ENCODE measurements around the gene GTF2F1.
"Not testable (repeated sequence)": the region's sequence is repeated elsewhere in the genome, so short reads cannot be mapped to it uniquely, and the experiment has no call there.

Gene GTF2F1

DNA sequence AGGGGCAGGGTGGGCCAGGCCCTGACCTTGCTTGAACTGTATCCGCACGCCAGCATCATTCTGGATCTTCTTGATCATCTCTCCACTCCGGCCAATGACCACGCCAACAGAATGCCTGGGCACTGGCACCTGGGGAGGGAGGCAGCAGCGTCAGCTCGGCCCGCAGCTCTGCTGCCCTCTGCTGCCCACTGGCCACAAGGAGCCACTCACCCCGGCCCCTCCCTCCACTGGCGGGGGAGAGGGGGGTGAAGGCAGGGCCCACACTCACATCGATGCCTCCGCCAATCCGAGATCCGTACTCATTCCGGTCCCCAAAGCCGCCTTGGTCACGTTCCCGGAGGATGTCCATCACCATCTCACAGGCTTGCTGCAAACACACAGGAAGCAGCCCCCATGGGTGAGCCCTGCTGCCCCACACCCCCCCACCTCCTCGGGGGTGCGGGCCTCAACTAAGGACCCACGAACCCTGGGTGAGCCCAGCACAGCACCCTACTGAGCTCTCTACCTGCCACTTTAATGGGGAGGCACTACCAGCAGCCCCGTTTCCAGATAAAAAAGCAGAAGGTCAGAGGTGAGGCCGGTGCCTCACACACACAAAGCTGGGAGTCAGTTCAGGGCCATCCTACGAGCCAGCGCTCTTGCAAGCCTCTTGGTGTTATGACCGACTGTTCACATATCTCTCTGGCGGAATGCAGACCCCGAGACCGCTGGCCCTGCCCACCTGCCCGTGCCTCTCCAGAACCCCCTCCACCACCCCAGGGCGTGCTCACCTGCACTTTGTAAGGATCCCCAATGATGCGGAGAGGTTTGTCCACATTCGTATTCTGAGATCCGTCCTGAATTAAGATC, 25.0 kb upstream of the GTF2F1 start:
- no peak for DNase-seq

DNA sequence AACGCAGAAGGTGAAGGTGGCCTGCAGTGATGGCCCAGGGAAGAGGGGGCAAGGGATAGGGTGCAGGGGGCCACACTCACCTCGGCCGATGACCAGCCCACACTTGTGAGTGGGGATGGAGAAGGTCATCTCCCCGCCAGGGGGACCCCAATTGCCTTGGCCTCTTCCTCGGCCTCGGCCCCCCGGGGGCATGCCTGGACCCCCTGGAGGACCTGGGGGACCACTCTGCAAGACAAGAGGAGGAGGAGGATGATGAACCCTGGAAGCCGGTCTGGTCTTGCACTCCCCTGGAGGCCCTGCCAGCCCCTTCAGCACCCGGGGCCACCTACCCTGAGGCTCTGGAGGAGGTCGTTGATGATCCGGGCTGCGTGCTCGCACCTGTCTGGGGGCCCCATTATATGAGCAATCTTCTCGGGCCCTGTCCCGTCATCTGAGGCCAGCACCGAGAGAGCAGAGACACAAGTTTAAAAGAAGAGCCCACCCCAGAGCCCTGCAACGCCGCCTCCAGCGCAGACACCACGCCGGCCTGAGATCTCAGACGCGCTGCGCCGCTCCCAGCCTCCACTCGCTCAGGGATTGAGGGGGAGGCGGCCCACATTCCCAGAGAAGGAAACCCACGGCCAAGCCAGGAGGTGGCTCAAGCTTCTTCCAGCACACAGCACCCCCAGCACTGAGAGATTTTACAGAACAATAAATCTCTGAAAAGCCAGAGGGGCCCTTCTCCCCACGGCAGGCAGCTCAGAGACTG, 23.9 kb upstream of the GTF2F1 start:
- DNase-seq: no peak

DNA sequence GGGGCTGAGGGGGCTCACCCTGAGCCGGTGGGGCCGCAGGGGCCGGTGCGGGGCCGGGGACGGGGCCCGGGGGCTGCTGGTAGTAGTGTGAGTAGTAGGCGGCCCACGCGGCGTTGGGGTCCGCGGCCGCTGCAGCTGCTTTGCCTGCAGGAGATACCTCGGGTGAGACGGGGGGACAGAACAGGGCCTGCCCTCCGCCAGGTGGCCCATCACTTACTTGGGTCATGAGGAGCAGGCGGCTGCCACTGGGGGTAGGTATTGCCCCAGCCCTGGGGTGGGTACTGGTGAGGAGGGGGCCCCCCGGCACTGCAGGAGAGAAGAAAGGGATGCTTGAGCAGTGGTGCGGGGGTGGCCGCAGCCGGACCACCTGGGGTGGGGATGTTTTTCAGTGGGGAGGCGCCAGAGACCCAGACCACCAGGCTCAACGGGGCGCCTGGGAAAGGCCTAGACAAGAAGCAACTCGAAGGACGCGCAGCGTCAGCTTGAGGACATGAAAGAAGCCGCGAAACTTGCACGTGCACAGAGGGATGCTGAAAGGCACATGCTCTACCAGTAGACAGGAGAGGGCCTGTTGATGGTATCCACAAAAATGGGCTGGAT, 22.7 kb upstream of the GTF2F1 start:
- DNase-seq: no peak

DNA sequence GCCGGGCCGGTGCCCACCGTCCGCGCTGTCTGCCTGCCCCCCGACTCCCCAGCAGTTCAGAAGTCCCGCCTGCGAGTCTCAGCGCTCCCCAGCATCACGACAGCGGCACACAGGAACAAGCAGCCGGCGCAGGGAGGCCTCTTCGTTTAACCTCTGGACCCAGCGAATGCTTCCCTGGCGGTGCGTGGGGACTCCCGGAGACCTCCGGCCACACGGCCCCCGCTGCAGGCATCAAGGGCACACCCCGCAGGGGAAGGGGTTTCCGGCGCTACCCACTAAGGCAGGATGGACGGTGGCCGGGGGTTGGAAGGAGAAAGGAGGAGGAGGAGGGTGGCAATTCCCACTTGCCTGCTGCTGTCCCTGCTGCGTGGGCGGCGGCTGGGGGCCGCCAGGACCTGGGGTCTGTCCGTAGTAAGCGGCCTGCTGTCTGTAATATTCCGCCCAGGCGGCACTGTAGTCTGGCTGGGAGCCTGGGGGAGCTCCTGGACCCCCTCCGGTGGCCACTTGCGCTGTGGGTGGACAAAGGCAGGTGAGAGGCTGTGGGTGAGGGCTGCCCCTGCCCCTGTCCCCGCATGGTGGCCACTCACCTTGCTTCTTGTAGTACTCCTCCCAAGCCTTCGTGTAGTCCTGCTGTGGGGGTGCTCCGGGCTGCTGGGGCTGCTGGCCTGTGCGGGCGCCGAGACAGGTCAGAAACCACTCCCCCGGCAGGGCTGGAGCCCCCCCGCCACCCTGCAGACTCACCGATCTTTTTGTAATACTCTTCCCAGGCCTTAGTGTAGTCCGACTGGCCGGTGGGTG, 22.0 kb upstream of the GTF2F1 start:
- no peak for DNase-seq

DNA sequence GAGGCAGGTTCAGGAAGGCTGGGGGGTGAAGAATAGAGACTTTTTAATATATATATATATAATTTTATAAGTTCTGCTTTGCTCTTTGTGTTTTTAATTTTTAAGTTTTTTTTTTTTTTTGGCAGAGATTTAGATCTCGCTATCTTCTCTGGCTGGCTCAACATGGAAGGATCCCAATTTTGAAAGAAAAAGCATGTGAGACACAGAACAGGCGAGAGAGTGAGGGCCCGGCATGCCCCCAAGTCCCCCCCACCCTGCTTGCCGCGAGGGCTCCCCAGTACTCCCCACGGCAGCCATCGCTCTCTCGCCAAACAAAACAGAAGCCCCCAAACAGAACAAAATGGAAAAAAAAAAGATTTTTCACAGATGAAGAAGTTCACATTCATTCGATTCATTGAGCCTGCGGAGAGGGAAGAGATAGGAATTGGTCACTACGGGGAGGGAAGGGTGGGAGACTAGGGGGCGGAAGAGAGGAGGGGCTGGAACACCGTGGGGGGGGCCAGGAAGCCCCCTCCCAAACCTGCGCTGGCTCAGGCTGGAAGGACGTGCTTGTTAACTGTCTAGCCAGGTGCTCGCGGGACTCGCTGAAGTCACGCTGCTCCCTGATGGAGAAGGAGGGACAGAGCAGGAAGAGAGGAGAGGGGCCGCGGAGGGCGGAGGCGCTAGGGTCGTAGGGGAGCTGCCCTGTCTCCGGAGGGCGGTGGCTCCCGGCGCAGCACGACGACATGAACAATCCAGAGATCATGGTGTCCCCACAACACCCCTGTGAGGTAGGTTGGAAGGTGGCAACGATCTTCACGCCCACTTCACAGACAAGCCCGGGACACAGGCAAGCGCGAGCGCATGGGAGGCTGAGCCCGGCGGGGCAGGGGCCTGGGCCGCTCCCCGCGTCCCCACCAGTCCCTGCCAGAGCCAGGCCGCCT, 21.0 kb upstream of the GTF2F1 start:
- DNase-seq: no peak

DNA sequence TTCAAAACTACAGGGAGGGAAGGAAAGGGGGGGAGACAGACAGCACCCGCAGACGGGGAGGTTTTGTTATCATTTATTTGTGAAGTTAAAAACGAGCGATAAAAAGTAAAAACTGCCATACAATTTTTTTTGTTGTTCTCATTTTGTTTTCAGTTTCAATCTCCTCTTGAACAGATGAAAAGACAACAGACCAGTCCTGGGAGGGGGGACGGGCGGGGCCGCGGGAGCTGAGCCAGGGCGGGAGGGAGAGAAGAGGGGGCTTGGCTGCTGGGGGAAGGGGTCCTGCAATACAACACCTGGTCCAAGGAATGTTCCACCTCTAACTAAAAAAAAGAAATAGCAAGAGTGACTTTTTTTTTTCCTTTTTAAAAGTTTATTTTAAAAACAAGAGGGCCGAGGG, 20.3 kb upstream of the GTF2F1 start:
- DNase-seq: no peak

DNA sequence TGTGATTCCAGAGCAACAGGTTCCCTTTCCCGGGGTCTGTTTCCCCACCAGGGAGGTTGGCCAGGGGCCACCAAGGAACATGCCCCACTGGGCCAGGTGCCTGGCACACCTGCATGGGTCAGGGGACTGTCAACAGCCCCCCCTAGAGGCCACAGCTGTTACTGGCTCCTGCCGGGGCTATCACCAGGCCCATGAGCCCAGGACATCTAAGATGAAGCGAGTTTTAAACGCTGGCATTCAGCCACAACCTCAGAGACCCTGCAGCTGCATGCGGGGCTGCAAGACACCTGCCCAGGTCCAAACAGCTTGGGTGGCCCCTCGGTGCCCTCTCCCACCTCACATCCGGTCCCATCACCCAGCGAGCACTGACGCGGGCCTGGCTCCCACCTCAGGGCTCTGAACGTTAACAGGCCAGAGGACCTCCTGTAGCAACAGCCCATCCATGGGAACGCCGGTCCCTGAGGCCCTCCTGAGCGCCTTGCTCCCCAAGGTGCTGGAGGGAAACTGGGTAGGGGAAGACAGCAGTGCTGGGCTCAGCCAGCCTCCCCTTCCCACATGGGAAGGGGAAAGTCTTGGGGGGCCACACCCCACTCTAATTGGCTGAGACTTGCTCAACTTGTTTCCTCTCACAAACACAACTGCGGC, 19.6 kb upstream of the GTF2F1 start:
- DNase-seq: no peak

DNA sequence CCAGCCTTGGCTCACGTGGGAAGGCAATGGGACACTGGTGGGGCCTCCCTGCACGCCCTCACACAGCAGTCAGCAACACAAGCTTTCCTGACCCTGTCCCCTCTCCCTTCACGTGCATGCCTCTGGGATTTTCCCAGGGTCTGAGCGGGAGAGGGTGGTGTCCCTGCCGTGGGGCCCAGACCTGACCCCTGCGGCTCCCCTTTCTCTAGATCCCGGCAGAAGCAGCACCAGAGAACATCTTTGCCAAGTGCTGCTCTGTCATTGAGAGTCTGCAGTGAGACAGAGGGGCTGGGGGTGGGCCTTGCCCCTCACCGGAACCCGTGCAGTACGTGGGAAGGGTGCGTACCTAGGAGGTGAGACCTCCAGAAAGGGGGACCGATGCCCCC, 19.1 kb upstream of the GTF2F1 start:
- no peak for DNase-seq

DNA sequence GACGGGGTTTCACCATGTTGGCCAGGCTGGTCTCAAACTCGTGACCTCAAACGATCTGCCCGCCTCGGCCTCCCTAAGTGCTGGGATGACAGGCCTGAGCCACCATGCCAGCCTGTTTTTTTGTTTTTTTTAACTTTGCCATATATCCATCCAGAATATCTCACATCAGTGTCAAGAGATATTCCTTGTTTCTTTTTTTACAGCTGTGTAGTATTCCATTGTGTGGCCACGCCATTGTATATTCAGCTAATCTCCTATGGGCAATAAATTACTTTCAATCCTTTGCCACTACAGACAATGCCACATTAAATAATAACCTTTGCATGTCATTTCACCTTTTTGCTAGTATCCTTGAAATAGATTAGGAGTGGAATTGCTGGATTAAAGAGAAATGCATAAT, 16.4 kb upstream of the GTF2F1 start:
- no peak for DNase-seq

DNA sequence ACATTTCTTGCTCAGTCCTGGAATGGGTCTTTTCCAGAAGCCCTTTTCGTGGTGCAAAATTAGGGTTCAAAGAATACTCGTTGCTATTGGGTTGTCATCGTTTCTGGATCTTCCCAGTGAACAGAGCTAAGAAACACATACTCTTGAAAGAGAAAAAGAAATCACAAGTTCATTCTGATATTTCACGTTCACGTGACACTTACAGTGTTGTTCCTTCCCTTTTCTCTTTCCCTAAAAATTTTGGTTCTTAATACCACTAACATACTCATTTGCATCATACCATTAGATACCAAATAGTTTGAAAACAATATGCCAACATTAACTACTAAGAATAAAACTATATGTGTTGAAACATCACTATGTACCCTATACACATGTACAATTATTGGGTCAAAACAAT, 13.4 kb upstream of the GTF2F1 start:
- no peak for DNase-seq

DNA sequence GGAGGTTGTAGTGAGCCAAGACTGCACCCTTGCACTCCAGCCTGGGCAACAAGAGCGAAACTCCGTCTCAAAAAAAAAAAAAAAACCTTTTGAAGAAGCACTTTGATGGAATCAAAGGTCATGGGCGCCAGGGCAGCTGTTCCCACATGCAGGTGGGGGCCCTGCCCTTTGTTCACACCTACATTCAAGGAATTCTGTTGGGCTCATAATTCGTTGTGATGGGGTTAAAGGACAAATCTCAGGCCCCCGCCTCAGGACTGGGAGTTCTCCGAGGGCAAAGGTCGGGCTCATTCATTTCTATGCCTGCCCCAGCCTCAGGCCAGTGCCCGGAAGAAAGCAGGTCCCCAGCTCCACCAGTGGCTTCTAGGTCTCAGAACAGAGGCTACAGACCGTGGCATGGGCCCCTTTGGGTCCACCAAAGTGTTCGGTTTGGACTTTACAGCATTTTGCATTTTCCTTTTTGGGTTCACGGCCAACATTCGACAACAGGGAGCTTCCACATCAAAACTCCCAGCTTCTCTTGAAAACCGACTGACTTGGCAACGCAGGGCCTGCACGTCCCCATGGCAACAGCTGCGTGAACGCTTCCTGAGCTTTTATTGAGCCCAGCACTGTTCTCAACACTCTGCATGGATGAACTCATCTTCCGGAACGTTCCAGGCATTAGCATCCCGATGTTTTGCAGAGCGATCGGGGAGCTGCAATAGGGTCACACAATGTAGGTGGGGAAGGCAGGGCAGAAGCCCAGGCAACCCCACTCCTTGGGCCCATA, 10.1 kb upstream of the GTF2F1 start:
- peak; percentile 35 for DNase-seq

DNA sequence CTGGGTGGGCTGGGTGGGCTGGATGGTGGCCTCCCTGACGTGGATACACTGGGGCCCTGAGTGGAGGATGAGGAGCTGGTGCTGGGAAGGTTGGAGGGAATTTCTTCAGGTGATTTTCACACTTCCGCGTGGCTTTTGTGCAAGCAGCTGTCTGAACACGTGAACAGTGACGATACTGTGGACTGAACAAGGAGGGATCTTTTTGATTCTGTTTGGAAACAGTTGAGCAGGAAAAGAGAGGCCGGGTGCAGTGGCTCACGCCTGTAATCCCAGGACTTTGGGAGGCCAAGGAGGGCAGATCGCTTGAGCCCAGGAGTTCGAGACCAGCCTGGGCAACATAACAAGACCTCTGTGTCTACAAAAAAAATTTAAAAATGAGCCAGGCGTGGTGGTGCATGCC, 9.1 kb upstream of the GTF2F1 start:
- no peak for DNase-seq

DNA sequence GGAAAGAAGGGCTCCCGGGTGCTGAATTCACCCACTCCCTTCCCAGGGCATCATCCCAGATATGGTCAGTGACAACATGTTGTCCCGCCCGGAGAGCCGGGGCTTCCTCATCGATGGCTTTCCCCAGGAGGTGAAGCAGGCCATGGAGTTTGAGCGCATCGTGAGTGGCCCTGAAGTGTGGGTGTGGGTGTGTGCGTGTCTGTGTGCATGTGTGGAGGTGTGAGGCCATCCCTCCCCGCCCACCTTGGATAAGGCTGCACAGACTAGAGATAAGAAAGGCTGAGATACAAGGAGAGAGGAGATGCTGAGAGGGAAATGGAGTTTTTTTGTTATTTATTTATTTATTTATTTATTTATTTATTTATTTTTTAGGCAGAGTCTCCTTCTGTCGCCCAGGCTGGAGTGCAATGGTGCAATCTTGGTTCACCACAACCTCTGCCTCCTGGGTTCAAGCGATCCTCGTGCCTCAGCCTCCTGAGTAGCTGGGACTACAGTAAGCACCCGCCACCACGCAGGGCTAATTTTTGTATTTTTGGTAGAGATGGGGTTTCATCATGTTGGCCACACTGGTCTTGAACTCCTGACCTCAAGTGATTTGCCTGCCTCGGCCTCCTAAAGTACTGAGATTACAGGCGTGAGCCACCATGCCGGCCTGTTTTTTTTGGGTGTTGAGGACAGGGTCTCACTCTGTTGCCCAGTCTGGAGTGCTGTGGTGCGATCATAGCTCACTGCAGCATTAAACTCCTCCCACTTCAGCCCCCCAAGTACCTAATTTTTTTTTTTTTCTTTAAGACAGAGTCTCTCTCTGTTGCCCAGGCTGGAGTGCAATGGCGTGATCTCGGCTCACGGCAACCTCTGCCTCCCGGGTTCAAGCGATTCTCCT, 7.3 kb upstream of the GTF2F1 start:
- not testable (repeated sequence) for DNase-seq

DNA sequence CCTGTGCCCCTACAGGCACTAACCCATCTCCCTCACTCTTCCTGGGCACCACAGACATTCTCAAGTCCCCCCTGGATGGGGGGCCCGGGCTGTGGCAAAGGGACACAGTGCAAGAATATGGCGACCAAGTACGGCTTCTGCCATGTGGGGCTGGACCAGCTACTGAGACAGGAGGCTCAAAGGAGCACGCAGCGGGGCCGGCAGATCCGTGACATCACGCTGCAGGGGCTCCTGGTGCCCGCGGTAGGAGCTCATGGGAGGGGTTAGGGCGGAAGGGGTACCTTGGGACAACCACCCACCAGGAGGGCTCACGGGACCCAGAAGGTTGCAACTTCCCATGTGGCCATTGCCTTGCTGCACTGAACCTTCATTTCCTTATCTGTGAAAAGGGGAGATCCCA, 3.3 kb upstream of the GTF2F1 start:
- DNase-seq: no peak

DNA sequence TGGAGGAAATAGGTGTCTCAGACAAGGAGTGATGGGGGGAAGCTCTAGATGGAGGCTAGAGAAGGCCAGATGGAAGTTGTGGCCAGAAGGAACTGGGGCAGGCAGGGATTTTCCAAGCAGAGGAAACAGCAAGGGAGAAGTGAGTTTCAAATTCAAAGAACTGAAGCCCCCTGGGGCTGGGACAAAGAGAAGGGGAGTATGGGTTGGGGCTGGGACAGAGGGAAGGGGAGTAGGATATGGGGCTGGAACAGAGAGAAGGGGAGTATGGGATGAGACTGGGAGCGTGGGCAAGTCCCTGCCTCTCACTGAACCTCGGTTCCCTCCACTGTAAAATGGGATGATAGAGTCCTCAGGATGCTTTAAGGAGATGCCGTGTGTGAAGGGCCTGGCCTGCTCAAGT, 1.9 kb upstream of the GTF2F1 start:
- DNase-seq: no peak

DNA sequence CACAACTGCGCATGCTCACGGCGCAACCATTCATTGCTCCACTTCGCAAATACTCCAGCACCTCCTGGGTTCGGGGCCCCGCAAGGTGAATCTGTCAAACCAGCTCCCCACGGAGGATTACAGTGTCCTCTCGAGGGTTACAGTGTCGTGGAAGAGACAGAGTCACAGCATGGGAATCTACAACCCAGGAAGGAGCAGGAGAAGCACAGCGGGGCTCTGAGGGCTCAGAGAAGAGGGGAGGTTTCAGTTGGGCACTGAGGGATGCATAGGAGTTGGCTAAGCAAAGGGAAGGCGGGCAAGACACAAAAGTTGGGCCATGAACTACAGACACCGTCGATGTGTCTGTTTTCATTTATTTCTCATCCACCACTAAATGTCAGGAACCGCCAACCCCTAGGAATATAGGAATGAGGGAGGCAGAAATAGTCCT, 1.0 kb upstream of the GTF2F1 start:
- no peak for DNase-seq

DNA sequence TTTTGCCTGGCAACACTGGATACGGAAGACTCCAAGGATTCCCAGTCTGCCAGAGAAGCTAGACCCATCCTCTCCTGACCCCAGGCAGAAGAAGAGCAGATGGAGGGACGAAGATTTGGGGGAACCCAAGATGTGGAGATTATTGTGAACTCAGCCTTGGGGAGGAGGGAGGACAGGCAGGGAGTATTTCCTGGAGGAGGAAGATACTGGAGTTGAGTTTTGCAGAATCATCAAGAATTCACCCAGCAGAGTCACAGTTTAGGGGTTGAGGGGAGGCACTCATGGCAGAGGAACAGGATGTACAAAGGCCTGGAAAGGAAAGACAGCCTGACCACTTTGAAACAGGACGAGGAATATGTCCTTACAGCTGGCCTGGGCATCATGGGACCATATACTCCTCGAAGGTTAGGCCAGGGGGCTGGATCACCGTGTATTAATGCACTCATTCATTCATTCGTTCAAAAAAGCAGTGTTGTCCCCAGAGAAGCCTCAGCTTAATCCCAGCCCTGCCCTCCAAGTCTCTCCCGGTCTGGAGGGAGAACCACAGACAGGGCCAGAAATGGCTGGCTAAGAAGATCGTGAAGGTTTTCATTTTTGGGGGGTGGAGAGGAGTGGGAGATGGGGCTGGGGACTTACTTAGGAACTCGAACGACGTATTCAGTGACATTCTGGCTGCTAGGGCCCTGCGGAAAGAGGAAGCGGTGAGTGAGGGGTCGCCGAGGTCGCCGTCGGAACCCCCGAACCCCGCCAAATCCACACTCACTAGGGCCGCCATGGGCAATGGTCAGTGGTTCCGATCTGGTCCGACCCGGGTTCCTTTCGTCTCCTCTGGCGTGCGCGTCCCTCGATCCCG, 517 bp downstream of the GTF2F1 start:
- no peak for DNase-seq

DNA sequence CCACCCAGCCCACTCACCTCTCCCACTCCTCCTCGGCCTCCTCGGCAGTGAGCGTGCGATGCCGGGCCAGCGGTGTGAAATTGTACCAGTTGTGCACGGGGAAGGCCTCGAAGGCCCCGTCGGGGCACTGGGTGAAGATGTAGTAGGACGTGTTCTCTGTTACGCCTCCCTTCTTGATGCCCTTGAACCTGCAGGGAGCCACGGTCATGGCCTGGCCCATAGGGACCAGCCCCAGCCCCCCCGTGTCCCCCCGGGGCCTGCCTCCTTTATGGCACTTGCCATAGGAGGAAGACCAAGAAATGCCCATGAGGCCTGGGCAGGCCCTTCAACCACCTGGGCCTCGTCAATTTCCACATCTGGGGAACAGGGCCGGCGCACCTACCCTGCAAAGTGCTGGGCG, 5.6 kb downstream of the GTF2F1 start:
- DNase-seq: no peak

DNA sequence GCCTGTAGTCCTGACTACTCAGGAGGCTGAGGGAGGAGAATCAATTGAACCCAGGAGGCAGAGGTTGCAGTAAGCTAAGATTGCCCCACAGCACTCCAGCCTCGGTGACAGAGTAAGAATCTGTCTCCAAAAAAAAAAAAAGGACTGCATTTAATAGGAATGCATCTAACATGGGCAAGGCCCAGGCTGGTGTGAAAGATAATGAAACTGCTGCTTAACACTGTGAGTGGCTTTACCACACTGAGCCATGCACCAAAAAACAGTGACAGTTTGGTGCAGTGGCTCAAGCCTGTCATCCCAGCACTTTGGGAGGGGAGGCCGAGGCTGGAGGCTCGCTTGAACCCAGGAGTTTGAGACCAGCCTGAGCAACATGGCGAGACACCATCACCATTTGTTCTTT, 8.6 kb downstream of the GTF2F1 start:
- no peak for DNase-seq

Measured in DMS79 treated with DMSO at 0.1 percent for 48 hours (cell line).